Panc1 (cell line): ENCODE results near the gene RNFT1. TPM values are rescaled to one million over a fixed set of nuclear protein-coding genes. Genes with fewer than 3 reads are reported as not detected.
"Not testable (repeated sequence)": the region's sequence is repeated elsewhere in the genome, so short reads cannot be mapped to it uniquely, and the experiment has no call there.

ENCODE experiments used
- ATAC-seq: fragments of 200-7000 bp; cut with Tn5 transposase; 2 replicates; pipeline ENCODE4 v1.9.1; 2020; ENCODE audit warnings: mild to moderate bottlenecking, moderate library complexity
- BruUV-seq: library from RNA; stranded (reverse); fragments of 400-500 nt; replicated peaks from 2 replicates; lab custom pipeline; 2021; lab: Mats Ljungman, UMichigan
- CTCF ChIA-PET: fragments of 300-600 bp; sonication (Branson Sonifier 250); formaldehyde crosslinking; loops from one replicate; lab custom pipeline; 2022; ENCODE audit warnings: antibody characterized with exemption; lab: Charles Lee
- POLR2A ChIA-PET: fragments of 300-600 bp; sonication (Branson Sonifier 250); formaldehyde crosslinking; loops from one replicate; lab custom pipeline; 2022; ENCODE audit warnings: antibody characterized with exemption; lab: Charles Lee
- DNase-seq: peaks from one replicate; pipeline ENCODE4 v3.0.0-alpha.2; 2010; ENCODE audit warnings: low read depth, low spot score
- H3K27ac ChIP-seq: 2 replicates; pipeline ENCODE4 v1.5.1; 2011; ENCODE audit warnings: mild to moderate bottlenecking, low read length, inconsistent platforms
- H3K27me3 ChIP-seq: fragments of 200-500 bp; sonication (Bioruptor generic); 2 replicates; pipeline ENCODE4 v1.6.0; 2014; ENCODE audit warnings: low read length, inconsistent platforms; ENCODE audit not compliant: control insufficient read depth, insufficient read depth
- H3K36me3 ChIP-seq: fragments of 200-500 bp; sonication (Bioruptor generic); 2 replicates; pipeline ENCODE4 v1.5.1; 2014; ENCODE audit warnings: inconsistent platforms, mild to moderate bottlenecking, low read length, moderate library complexity; ENCODE audit not compliant: control insufficient read depth, insufficient read depth
- H3K4me1 ChIP-seq: 2 replicates; pipeline ENCODE4 v1.5.1; 2011; ENCODE audit warnings: inconsistent platforms, mild to moderate bottlenecking, low read length, moderate library complexity; ENCODE audit not compliant: control insufficient read depth, insufficient read depth
- H3K4me3 ChIP-seq, 2 experiments: 2 replicates each; pipeline ENCODE4 v1.5.1; 2011 to 2012; ENCODE audit warnings: low read depth in 2 of 2, low read length in 2 of 2, mild to moderate bottlenecking in 2 of 2, inconsistent platforms in 1 of 2, moderate library complexity in 1 of 2
- H3K9me3 ChIP-seq: fragments of 200-500 bp; sonication (Bioruptor generic); 2 replicates; pipeline ENCODE4 v1.5.1; 2014; ENCODE audit warnings: low read depth, mild to moderate bottlenecking, inconsistent platforms, low read length, moderate library complexity; ENCODE audit not compliant: control insufficient read depth, insufficient read depth
- POLR2AphosphoS5 ChIP-seq: IDR thresholded peaks from 2 replicates; pipeline ENCODE4 v1.6.1; 2012; ENCODE audit warnings: mild to moderate bottlenecking, low read depth, low read length, moderate library complexity
- SIN3A ChIP-seq: IDR thresholded peaks from 2 replicates; pipeline ENCODE4 v1.6.1; 2012; ENCODE audit warnings: low read depth, mild to moderate bottlenecking, low read length, moderate library complexity, borderline replicate concordance; ENCODE audit not compliant: insufficient read depth
- TCF7L2 ChIP-seq: IDR thresholded peaks from 2 replicates; pipeline ENCODE4 v1.6.1; 2011; ENCODE audit warnings: mild to moderate bottlenecking, low read depth, low read length, inconsistent platforms
- in situ Hi-C: cut with HindIII; loops from 2 replicates; pipeline ENCODE4 v1.10.0; 2016; ENCODE audit warnings: low sequenced_read_pairs, low pct_unique_long_range_greater_than_20kb
- intact Hi-C: fragments of 100-400 bp; cut with micrococcal nuclease; formaldehyde crosslinking; loops from one replicate; pipeline ENCODE4 v1.10.0; 2022; ENCODE audit not compliant: unreplicated experiment
- total RNA-seq: library from RNA; stranded (reverse); gene quantifications from one replicate; pipeline ENCODE4 v1.2.1, GENCODE V29; 2021; ENCODE audit not compliant: unreplicated experiment
- TF ChIP-seq, protein P1 (sequence below): fragments of 450-650 bp; IDR thresholded peaks from 2 replicates; pipeline ENCODE4 v1.5.1; 2017; ENCODE audit warnings: mild to moderate bottlenecking
- TF ChIP-seq, protein P2 (sequence below), 2 experiments: IDR thresholded peaks; 2 replicates each; pipeline ENCODE4 v1.6.1; 2011 to 2012; ENCODE audit warnings: low read depth in 2 of 2, control low read depth in 1 of 2, low read length in 1 of 2, mild to moderate bottlenecking in 1 of 2, moderate library complexity in 1 of 2; ENCODE audit not compliant: insufficient read depth in 1 of 2

RNFT1 gene
- total RNA-seq, 1 experiment from 2014 or later = 11.7 TPM

DNA sequence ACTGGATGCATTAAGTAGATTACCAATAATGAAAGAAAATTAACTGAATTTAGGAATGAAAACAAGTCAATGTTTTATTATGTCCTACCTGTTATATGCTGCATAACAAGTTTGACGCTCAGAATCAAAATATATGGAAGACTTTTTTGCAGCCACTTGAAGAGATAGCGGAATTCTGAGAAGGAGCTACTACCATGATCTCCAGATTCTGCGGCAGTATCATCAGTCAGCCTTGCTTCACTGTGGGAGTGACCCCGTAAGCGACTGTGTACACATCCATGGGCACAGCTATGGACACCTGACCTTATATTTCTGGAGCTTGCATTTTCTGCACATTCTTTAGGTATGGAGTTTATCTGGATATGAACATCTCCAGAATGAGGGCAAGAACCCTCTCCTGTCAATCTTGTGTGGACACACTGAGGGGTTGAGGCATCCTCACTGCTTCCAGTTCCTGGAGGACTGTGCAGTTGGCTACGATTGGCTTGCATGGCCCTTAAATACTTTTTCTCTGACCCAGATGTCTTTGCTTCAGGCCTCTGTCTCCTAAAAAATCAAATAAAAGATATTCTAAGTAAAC lies 1.7 kb downstream of the RNFT1 start:
- POLR2A ChIA-PET = no interaction called here
- H3K27ac ChIP-seq = no peak overlapping the region
- intact Hi-C loops = no loop called here
- H3K27me3 ChIP-seq = no peaks in the 10 kb centered on the region
- peaks cover 9% of the 10 kb centered on the region for H3K4me1 ChIP-seq
- TF ChIP-seq SIN3A (no peak), POLR2AphosphoS5 (no peak), TCF7L2 (no peak)
- TF ChIP-seq, protein P1, sequence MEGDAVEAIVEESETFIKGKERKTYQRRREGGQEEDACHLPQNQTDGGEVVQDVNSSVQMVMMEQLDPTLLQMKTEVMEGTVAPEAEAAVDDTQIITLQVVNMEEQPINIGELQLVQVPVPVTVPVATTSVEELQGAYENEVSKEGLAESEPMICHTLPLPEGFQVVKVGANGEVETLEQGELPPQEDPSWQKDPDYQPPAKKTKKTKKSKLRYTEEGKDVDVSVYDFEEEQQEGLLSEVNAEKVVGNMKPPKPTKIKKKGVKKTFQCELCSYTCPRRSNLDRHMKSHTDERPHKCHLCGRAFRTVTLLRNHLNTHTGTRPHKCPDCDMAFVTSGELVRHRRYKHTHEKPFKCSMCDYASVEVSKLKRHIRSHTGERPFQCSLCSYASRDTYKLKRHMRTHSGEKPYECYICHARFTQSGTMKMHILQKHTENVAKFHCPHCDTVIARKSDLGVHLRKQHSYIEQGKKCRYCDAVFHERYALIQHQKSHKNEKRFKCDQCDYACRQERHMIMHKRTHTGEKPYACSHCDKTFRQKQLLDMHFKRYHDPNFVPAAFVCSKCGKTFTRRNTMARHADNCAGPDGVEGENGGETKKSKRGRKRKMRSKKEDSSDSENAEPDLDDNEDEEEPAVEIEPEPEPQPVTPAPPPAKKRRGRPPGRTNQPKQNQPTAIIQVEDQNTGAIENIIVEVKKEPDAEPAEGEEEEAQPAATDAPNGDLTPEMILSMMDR = no peak
- TF ChIP-seq, protein P2, sequence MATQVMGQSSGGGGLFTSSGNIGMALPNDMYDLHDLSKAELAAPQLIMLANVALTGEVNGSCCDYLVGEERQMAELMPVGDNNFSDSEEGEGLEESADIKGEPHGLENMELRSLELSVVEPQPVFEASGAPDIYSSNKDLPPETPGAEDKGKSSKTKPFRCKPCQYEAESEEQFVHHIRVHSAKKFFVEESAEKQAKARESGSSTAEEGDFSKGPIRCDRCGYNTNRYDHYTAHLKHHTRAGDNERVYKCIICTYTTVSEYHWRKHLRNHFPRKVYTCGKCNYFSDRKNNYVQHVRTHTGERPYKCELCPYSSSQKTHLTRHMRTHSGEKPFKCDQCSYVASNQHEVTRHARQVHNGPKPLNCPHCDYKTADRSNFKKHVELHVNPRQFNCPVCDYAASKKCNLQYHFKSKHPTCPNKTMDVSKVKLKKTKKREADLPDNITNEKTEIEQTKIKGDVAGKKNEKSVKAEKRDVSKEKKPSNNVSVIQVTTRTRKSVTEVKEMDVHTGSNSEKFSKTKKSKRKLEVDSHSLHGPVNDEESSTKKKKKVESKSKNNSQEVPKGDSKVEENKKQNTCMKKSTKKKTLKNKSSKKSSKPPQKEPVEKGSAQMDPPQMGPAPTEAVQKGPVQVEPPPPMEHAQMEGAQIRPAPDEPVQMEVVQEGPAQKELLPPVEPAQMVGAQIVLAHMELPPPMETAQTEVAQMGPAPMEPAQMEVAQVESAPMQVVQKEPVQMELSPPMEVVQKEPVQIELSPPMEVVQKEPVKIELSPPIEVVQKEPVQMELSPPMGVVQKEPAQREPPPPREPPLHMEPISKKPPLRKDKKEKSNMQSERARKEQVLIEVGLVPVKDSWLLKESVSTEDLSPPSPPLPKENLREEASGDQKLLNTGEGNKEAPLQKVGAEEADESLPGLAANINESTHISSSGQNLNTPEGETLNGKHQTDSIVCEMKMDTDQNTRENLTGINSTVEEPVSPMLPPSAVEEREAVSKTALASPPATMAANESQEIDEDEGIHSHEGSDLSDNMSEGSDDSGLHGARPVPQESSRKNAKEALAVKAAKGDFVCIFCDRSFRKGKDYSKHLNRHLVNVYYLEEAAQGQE (IDR thresholded peaks at IDR 0.05; ENCODE audit: insufficient read depth in 1 of 2, low read depth in 2 of 2, low read length in 1 of 2) = no peak
- H3K9me3 ChIP-seq = no peaks in the 10 kb centered on the region
- H3K36me3 ChIP-seq = no peaks in the 10 kb centered on the region; the same call in none of the 2 replicates
- ATAC-seq (no peak), DNase-seq (no peak)
- BruUV-seq = no TSS peak
- CTCF ChIA-PET = no interaction called here
- in situ Hi-C loops = no loop called here
- H3K4me3 ChIP-seq = no peak overlapping the region

DNA sequence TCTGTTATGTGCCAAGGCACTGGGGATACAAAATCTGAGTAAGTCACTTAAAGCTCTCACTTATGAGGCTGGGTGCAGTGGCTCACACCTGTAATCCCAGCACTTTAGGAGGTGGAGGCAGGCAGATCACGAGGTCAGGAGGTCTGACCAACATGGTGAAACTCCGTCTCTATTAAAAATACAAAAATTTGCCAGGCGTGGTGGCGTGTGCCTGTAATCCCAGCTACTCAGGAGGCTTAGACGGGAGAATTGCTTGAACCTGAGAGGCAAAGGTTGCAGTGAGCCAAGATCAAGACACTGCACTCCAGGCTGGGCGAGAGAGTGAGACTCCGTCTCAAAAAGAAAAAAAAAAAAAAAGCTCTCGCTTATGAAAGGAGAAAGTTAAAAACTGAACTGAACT lies 5.0 kb downstream of the RNFT1 start:
- CTCF ChIA-PET = interaction anchor here (0.6 kb wide), 1 partner anchor 155 kb away, joined by 3 read pairs; no protein-coding TSS in a partner anchor
- H3K4me3 ChIP-seq, BruUV-seq, H3K36me3 ChIP-seq, H3K4me1 ChIP-seq, H3K27ac ChIP-seq, DNase-seq, H3K27me3 ChIP-seq, H3K9me3 ChIP-seq, ATAC-seq, intact Hi-C loops, in situ Hi-C loops, POLR2A ChIA-PET: not testable (repeated sequence)

DNA sequence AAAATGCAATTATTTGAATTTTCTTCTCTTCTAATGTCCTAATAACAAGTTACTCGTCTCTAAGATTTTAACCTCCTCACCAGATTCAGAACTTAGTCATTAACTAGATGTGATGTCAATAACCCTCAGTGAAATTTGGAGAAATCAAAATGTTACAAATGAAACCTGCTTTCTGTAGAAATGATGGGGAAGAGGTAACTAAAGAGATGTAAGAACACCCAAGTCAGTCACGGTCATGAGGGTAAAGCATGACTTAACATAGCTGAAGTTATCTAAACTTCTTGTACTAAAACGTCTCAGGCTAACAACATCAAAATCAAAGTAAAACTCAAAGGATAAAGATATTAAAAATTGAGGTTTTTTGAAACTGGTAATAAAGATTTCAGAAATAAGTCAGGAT lies 9.7 kb downstream of the RNFT1 start:
- Histone ChIP-seq H3K27me3 (no peaks in the 10 kb centered on the region), H3K9me3 (no peaks in the 10 kb centered on the region), H3K36me3 (no peaks in the 10 kb centered on the region; the same call in 1 of the 2 replicates), H3K4me1 (no peaks in the 10 kb centered on the region), H3K4me3 (no peak overlapping the region), H3K27ac (no peak overlapping the region)
- in situ Hi-C loops = no loop called here
- no peak for DNase-seq
- CTCF ChIA-PET = no interaction called here
- POLR2A ChIA-PET = no interaction called here
- TF ChIP-seq TCF7L2 (no peak), POLR2AphosphoS5 (no peak), SIN3A (no peak)
- TF ChIP-seq, protein P2 (IDR thresholded peaks at IDR 0.05; ENCODE audit: insufficient read depth in 1 of 2, low read depth in 2 of 2, low read length in 1 of 2) = no peak
- TF ChIP-seq, protein P1 = no peak
- no TSS peak for BruUV-seq
- no peak for ATAC-seq
- intact Hi-C loops = no loop called here
